Thyroid gland (tissue), 4 donors: ENCODE measurements around the gene LAMA4. TPM values are rescaled to one million over a fixed set of nuclear protein-coding genes. Genes with fewer than 3 reads are reported as not detected.
"Not testable (repeated sequence)": the region's sequence is repeated elsewhere in the genome, so short reads cannot be mapped to it uniquely, and the experiment has no call there.

Source experiments
- DNase-seq, 2 donors: peaks; one replicate each; pipeline ENCODE4 v3.0.0-alpha.2; 2019
- H3K27ac ChIP-seq, 3 donors: fragments of 200-600 bp; sonication (generic); 1 replicate in 2 of 3; 2 replicates in 1 of 3; pipeline ENCODE4 v1.5.1; 2016 to 2019; ENCODE audit warnings: mild to moderate bottlenecking in 1 of 3, moderate library complexity in 1 of 3
- H3K27me3 ChIP-seq: fragments of 200-600 bp; sonication (generic); one replicate; pipeline ENCODE4 v1.5.1; 2019
- H3K36me3 ChIP-seq, 2 donors: fragments of 200-600 bp; sonication (generic); one replicate each; pipeline ENCODE4 v1.5.1; 2016 to 2019
- H3K4me1 ChIP-seq, 2 donors: fragments of 200-600 bp; sonication (generic); one replicate each; pipeline ENCODE4 v1.5.1; 2017 to 2019
- H3K4me3 ChIP-seq, 3 donors: fragments of 200-600 bp; sonication (generic); replicated peaks in 1 of 3; 1 replicate in 2 of 3; 2 replicates in 1 of 3; pipeline ENCODE4 v1.5.1; 2016; ENCODE audit warnings: mild to moderate bottlenecking in 1 of 3
- H3K9me3 ChIP-seq: fragments of 200-600 bp; sonication (generic); one replicate; pipeline ENCODE4 v1.5.1; 2017
- CTCF ChIP-seq, 6 experiments: fragments of 200-600 bp in 3 of 6; fragments of 450-650 bp in 3 of 6; sonication (generic) in 3 of 6; IDR thresholded peaks; one replicate each; pipeline ENCODE4 v1.5.1; 2016 to 2019; ENCODE audit warnings: antibody characterized with exemption in 6 of 6, mild to moderate bottlenecking in 2 of 6, inconsistent platforms in 1 of 6, moderate library complexity in 1 of 6
- POLR2A ChIP-seq, 2 donors: fragments of 450-650 bp; IDR thresholded peaks; one replicate each; pipeline ENCODE4 v1.6.1; 2017; ENCODE audit warnings: antibody characterized with exemption in 2 of 2, mild to moderate bottlenecking in 2 of 2, moderate library complexity in 1 of 2
- WGBS, 2 donors: methylation state at CpG; one replicate each; pipeline ENCODE4 v1.1.5; 2017; 5-methylcytosine and 5-hydroxymethylcytosine counted together
- intact Hi-C: fragments of 100-400 bp; cut with DNase I; formaldehyde crosslinking; loops from one replicate; pipeline ENCODE4 v1.15.1; 2023
- total RNA-seq, 4 donors: library from RNA; depleted of rRNA; stranded (reverse); fragments of >200 nt; gene quantifications; one replicate each; pipeline ENCODE4 v1.2.3, GENCODE V29; 2016

The LAMA4 gene
- total RNA-seq, 4 donors from 2014 or later, result 29.9 to 40.0 (median 35.3) TPM

GRCh38 chr6:112109262-112109661 is 145.1 kb downstream of the LAMA4 start:
- no peaks in the 10 kb centered on the region for H3K36me3 ChIP-seq
- WGBS, 2 donors, result 40 to 48% methylated on average over 9 of the region's 9 CpGs
- intact Hi-C loops, result no loop called here
- TF ChIP-seq CTCF (IDR thresholded peaks at IDR 0.05), result no peak
- TF ChIP-seq POLR2A (IDR thresholded peaks at IDR 0.05), result no peak
- peaks cover 2 to 7% of the 10 kb centered on the region in 2 donors for H3K4me1 ChIP-seq
- no peak overlapping the region for H3K4me3 ChIP-seq
- no peak overlapping the region for H3K27ac ChIP-seq
- H3K9me3 ChIP-seq, result no peaks in the 10 kb centered on the region
- H3K27me3 ChIP-seq, result no peaks in the 10 kb centered on the region
- DNase-seq, result peak; percentile 8 to 18

GRCh38 chr6:112106562-112106961 is 147.8 kb downstream of the LAMA4 start:
- WGBS, 2 donors, result 58% methylated on average over 2 of the region's 2 CpGs
- Histone ChIP-seq H3K4me3 (no peak overlapping the region), H3K9me3 (no peaks in the 10 kb centered on the region), H3K27me3 (no peaks in the 10 kb centered on the region), H3K27ac (no peak overlapping the region), H3K4me1 (peaks cover 0 to 2% of the 10 kb centered on the region in 2 donors), H3K36me3 (no peaks in the 10 kb centered on the region)
- intact Hi-C loops, result no loop called here
- TF ChIP-seq POLR2A (IDR thresholded peaks at IDR 0.05) (no peak), CTCF (IDR thresholded peaks at IDR 0.05) (no peak)
- DNase-seq, result no peak

- intact Hi-C loops, result not testable (repeated sequence)
Measured at GRCh38 chr6:112106026-112106425, 148.3 kb downstream of the LAMA4 start.

GRCh38 chr6:112100561-112100960 is 153.8 kb downstream of the LAMA4 start:
- intact Hi-C loops, result no loop called here

More at GRCh38 chr6:112106026-112106425, 148.3 kb downstream of the LAMA4 start:
- H3K27me3 ChIP-seq, H3K9me3 ChIP-seq, DNase-seq, H3K27ac ChIP-seq, H3K4me3 ChIP-seq, H3K4me1 ChIP-seq, H3K36me3 ChIP-seq: not testable (repeated sequence)
- WGBS, 2 donors, result 95 to 96% methylated on average over 2 of the region's 2 CpGs

GRCh38 chr6:112096901-112097300 is 157.5 kb downstream of the LAMA4 start:
- Histone ChIP-seq H3K27me3 (no peaks in the 10 kb centered on the region), H3K4me3 (no peak overlapping the region), H3K9me3 (no peaks in the 10 kb centered on the region), H3K36me3 (peaks cover 8 to 15% of the 10 kb centered on the region in 2 donors), H3K4me1 (no peaks in the 10 kb centered on the region), H3K27ac (no peak overlapping the region)
- DNase-seq, result no peak
- TF ChIP-seq POLR2A (IDR thresholded peaks at IDR 0.05) (no peak), CTCF (IDR thresholded peaks at IDR 0.05) (no peak)
- intact Hi-C loops, result no loop called here
- WGBS, 2 donors, result 94 to 99% methylated on average over 2 of the region's 2 CpGs

More at GRCh38 chr6:112100561-112100960, 153.8 kb downstream of the LAMA4 start:
- no peak for DNase-seq
- H3K4me3 ChIP-seq, result no peak overlapping the region
- no peaks in the 10 kb centered on the region for H3K27me3 ChIP-seq
- peaks cover 8 to 15% of the 10 kb centered on the region in 2 donors for H3K36me3 ChIP-seq
- H3K9me3 ChIP-seq, result no peaks in the 10 kb centered on the region
- TF ChIP-seq CTCF (IDR thresholded peaks at IDR 0.05) (no peak), POLR2A (IDR thresholded peaks at IDR 0.05) (no peak)
- 78 to 80% methylated on average over 4 of the region's 4 CpGs for WGBS, 2 donors
- no peaks in the 10 kb centered on the region for H3K4me1 ChIP-seq
- no peak overlapping the region for H3K27ac ChIP-seq

- TF ChIP-seq POLR2A (IDR thresholded peaks at IDR 0.05) (no peak), CTCF (IDR thresholded peaks at IDR 0.05) (no peak)
- intact Hi-C loops, result no loop called here
Measured at GRCh38 chr6:112087916-112088315, 166.5 kb downstream of the LAMA4 start.

More at GRCh38 chr6:112087916-112088315, 166.5 kb downstream of the LAMA4 start:
- Histone ChIP-seq H3K36me3 (no peaks in the 10 kb centered on the region), H3K4me3 (peak overlapping the region; percentile 31 to 63 (median 55)), H3K27ac (peak overlapping the region; percentile 9 to 90 (median 78)), H3K9me3 (no peaks in the 10 kb centered on the region), H3K4me1 (peaks cover 0 to 3% of the 10 kb centered on the region in 2 donors), H3K27me3 (no peaks in the 10 kb centered on the region)
- no peak for DNase-seq
- 18 to 21% methylated on average over 7 of the region's 7 CpGs for WGBS, 2 donors
